Neuronal stem cell (in vitro differentiated cells): ENCODE data around the gene CEP162.

Experiments
- DNase-seq: peaks from one replicate; pipeline ENCODE4 v3.0.0-alpha.2; 2013; ENCODE audit warnings: low spot score
- H2AFZ ChIP-seq: one replicate; pipeline ENCODE4 v1.6.1; 2013; ENCODE audit warnings: mild to moderate bottlenecking, low read length, inconsistent platforms
- H2AK5ac ChIP-seq: 2 replicates; pipeline ENCODE4 v1.6.1; 2013; ENCODE audit warnings: low read depth, mild to moderate bottlenecking, inconsistent platforms, low read length, moderate library complexity, mixed read lengths
- H2BK120ac ChIP-seq: 2 replicates; pipeline ENCODE4 v1.6.1; 2013; ENCODE audit warnings: low read depth, mild to moderate bottlenecking, inconsistent platforms, low read length, moderate library complexity, mixed read lengths
- H2BK12ac ChIP-seq: one replicate; pipeline ENCODE4 v1.6.1; 2013; ENCODE audit warnings: low read length, inconsistent platforms
- H2BK15ac ChIP-seq: 2 replicates; pipeline ENCODE4 v1.6.1; 2013; ENCODE audit warnings: mild to moderate bottlenecking, low read length, inconsistent platforms, mixed read lengths
- H2BK5ac ChIP-seq: one replicate; pipeline ENCODE4 v1.6.1; 2013; ENCODE audit warnings: inconsistent platforms, mild to moderate bottlenecking, low read length, moderate library complexity
- H3K14ac ChIP-seq: one replicate; pipeline ENCODE4 v1.6.1; 2013; ENCODE audit warnings: low read length, inconsistent platforms
- H3K18ac ChIP-seq: 2 replicates; pipeline ENCODE4 v1.6.1; 2013; ENCODE audit warnings: low read length, inconsistent platforms
- H3K23ac ChIP-seq: 2 replicates; pipeline ENCODE4 v1.6.1; 2013; ENCODE audit warnings: low read depth, mild to moderate bottlenecking, mixed read lengths, low read length, inconsistent platforms; ENCODE audit not compliant: poor library complexity
- H3K27ac ChIP-seq: replicated peaks from 3 replicates; pipeline ENCODE4 v1.5.1; 2013; ENCODE audit warnings: low read length, inconsistent platforms
- H3K27me3 ChIP-seq, 3 experiments: 2 replicates each; pipeline ENCODE4 v1.6.1; 2013; ENCODE audit warnings: low read length in 3 of 3, mild to moderate bottlenecking in 2 of 3, inconsistent platforms in 1 of 3, low read depth in 1 of 3, mixed read lengths in 1 of 3, moderate library complexity in 1 of 3; ENCODE audit not compliant: control insufficient read depth in 3 of 3, insufficient read depth in 3 of 3
- H3K36me3 ChIP-seq, 2 donors: replicated peaks in 1 of 2; 2 replicates each; pipeline ENCODE4 v1.6.1; 2013; ENCODE audit warnings: low read length in 2 of 2; ENCODE audit not compliant: control insufficient read depth in 2 of 2, insufficient read depth in 2 of 2
- H3K4ac ChIP-seq: 2 replicates; pipeline ENCODE4 v1.6.1; 2013; ENCODE audit warnings: inconsistent platforms, mild to moderate bottlenecking, low read length, moderate library complexity
- H3K4me1 ChIP-seq, 2 donors: 1 replicate in 1 of 2; 2 replicates in 1 of 2; pipeline ENCODE4 v1.6.1; 2013; ENCODE audit warnings: low read length in 2 of 2, low read depth in 1 of 2; ENCODE audit not compliant: control insufficient read depth in 2 of 2, insufficient read depth in 1 of 2
- H3K4me2 ChIP-seq: one replicate; pipeline ENCODE4 v1.6.1; 2013; ENCODE audit warnings: mild to moderate bottlenecking, low read length, inconsistent platforms; ENCODE audit not compliant: insufficient read depth, poor library complexity, severe bottlenecking
- H3K4me3 ChIP-seq, 2 donors: 2 replicates each; pipeline ENCODE4 v1.5.1; 2013; ENCODE audit warnings: low read length in 2 of 2, mild to moderate bottlenecking in 2 of 2, inconsistent platforms in 1 of 2, moderate library complexity in 1 of 2
- H3K79me1 ChIP-seq: one replicate; pipeline ENCODE4 v1.6.1; 2013; ENCODE audit warnings: low read depth, mild to moderate bottlenecking, inconsistent platforms, low read length, moderate library complexity
- H3K9ac ChIP-seq: one replicate; pipeline ENCODE4 v1.6.1; 2013; ENCODE audit warnings: mild to moderate bottlenecking, low read depth, low read length, inconsistent platforms; ENCODE audit not compliant: poor library complexity
- H3K9me3 ChIP-seq, 2 donors: replicated peaks in 1 of 2; 2 replicates each; pipeline versions ENCODE3 to v1.6.1; 2013; ENCODE audit warnings: low read length in 2 of 2, mild to moderate bottlenecking in 2 of 2, inconsistent platforms in 1 of 2, low read depth in 1 of 2, mixed read lengths in 1 of 2, moderate library complexity in 1 of 2; ENCODE audit not compliant: control insufficient read depth in 2 of 2, insufficient read depth in 1 of 2
- H4K8ac ChIP-seq: one replicate; pipeline ENCODE4 v1.6.1; 2013; ENCODE audit warnings: low read depth, mild to moderate bottlenecking, inconsistent platforms, low read length, moderate library complexity
- H4K91ac ChIP-seq: one replicate; pipeline ENCODE4 v1.6.1; 2013; ENCODE audit warnings: low read length, low read depth, mild to moderate bottlenecking, inconsistent platforms; ENCODE audit not compliant: poor library complexity
- WGBS, 2 donors: extraction: QIAGEN DNeasy Blood & Tissue Kit; methylation state at CpG; one replicate each; pipeline ENCODE4 v1.1.7; 2013; ENCODE audit warnings: missing lambda C conversion rate in 2 of 2, mixed read lengths in 1 of 2; ENCODE audit not compliant: insufficient read length in 2 of 2, insufficient replicate concordance in 1 of 2; ENCODE audit errors: extremely low coverage in 2 of 2; 5-methylcytosine and 5-hydroxymethylcytosine counted together

CEP162 gene

GRCh38 chr6:84222426-84222825 is 5.0 kb downstream of the CEP162 start:
- no CpG with 5 or more reads among the region's 4 CpGs for WGBS, 2 donors
- no peak overlapping the region for H3K4ac ChIP-seq
- H3K27ac ChIP-seq = no peak overlapping the region
- no peak overlapping the region for H3K4me2 ChIP-seq
- H3K79me1 ChIP-seq = no peaks in the 10 kb centered on the region
- H2BK15ac ChIP-seq = no peak overlapping the region
- no peaks in the 10 kb centered on the region for H3K9me3 ChIP-seq
- no peak overlapping the region for H2BK5ac ChIP-seq
- H2BK120ac ChIP-seq = no peak overlapping the region
- H4K91ac ChIP-seq = no peak overlapping the region
- H3K9ac ChIP-seq = no peak overlapping the region
- H3K27me3 ChIP-seq = no peaks in the 10 kb centered on the region
- no peak overlapping the region for H4K8ac ChIP-seq
- no peak overlapping the region for H2BK12ac ChIP-seq
- peaks cover 0 to 55% of the 10 kb centered on the region in 2 donors for H3K36me3 ChIP-seq
- no peak overlapping the region for H3K18ac ChIP-seq
- H3K14ac ChIP-seq = no peak overlapping the region
- no peak overlapping the region for H2AFZ ChIP-seq
- no peak overlapping the region for H3K23ac ChIP-seq
- peaks cover 2% of the 10 kb centered on the region in 2 donors for H3K4me1 ChIP-seq
- DNase-seq = no peak
- H3K4me3 ChIP-seq = no peak overlapping the region
- H2AK5ac ChIP-seq = no peak overlapping the region

GRCh38 chr6:84220809-84221409 is 6.5 kb downstream of the CEP162 start:
- DNase-seq = no peak
- no peak overlapping the region for H3K4ac ChIP-seq
- no peak overlapping the region for H3K4me3 ChIP-seq
- H4K91ac ChIP-seq = no peak overlapping the region
- no peak overlapping the region for H2AFZ ChIP-seq
- no peak overlapping the region for H2BK120ac ChIP-seq
- no peak overlapping the region for H2AK5ac ChIP-seq
- no peak overlapping the region for H3K18ac ChIP-seq
- no peak overlapping the region for H3K4me2 ChIP-seq
- peaks cover 0 to 2% of the 10 kb centered on the region in 2 donors for H3K9me3 ChIP-seq
- H3K14ac ChIP-seq = no peak overlapping the region
- no peaks in the 10 kb centered on the region for H3K79me1 ChIP-seq
- WGBS, 2 donors = 100% methylated on average over 1 of the region's 3 CpGs; no CpG with 5 or more reads in 1 of the 2 donors
- no peak overlapping the region for H3K9ac ChIP-seq
- no peaks in the 10 kb centered on the region for H3K4me1 ChIP-seq
- no peak overlapping the region for H4K8ac ChIP-seq
- H3K27me3 ChIP-seq = no peaks in the 10 kb centered on the region
- H3K23ac ChIP-seq = no peak overlapping the region
- no peak overlapping the region for H2BK15ac ChIP-seq
- H2BK5ac ChIP-seq = no peak overlapping the region
- no peak overlapping the region for H3K27ac ChIP-seq
- H2BK12ac ChIP-seq = no peak overlapping the region
- H3K36me3 ChIP-seq = peaks cover 2 to 66% of the 10 kb centered on the region in 2 donors

- Histone ChIP-seq H2BK5ac (no peak overlapping the region), H3K23ac (no peak overlapping the region), H3K4me2 (no peak overlapping the region), H3K27me3 (no peaks in the 10 kb centered on the region), H2BK12ac (no peak overlapping the region), H3K4me1 (no peaks in the 10 kb centered on the region), H3K18ac (no peak overlapping the region), H3K4ac (no peak overlapping the region), H3K9ac (no peak overlapping the region), H4K8ac (no peak overlapping the region), H3K27ac (no peak overlapping the region), H2AK5ac (no peak overlapping the region), H4K91ac (no peak overlapping the region), H3K14ac (no peak overlapping the region), H3K9me3 (peaks cover 0 to 2% of the 10 kb centered on the region in 2 donors), H2BK15ac (no peak overlapping the region), H3K79me1 (no peaks in the 10 kb centered on the region), H3K4me3 (no peak overlapping the region), H3K36me3 (peaks cover 2 to 68% of the 10 kb centered on the region in 2 donors), H2BK120ac (no peak overlapping the region), H2AFZ (no peak overlapping the region)
- no peak for DNase-seq
- no CpG with 5 or more reads among the region's 3 CpGs for WGBS, 2 donors
These were observed 9.4 kb downstream of the CEP162 start for GRCh38 chr6:84218091-84218490.

GRCh38 chr6:84213217-84213616 is 14.2 kb downstream of the CEP162 start:
- no peaks in the 10 kb centered on the region for H3K4me1 ChIP-seq
- no CpG with 5 or more reads among the region's 1 CpG for WGBS, 2 donors
- no peak overlapping the region for H3K18ac ChIP-seq
- no peak overlapping the region for H3K4ac ChIP-seq
- DNase-seq = no peak
- H3K4me2 ChIP-seq = no peak overlapping the region
- H3K23ac ChIP-seq = no peak overlapping the region
- H2BK12ac ChIP-seq = no peak overlapping the region
- no peaks in the 10 kb centered on the region for H3K79me1 ChIP-seq
- no peak overlapping the region for H2AK5ac ChIP-seq
- H2AFZ ChIP-seq = no peak overlapping the region
- no peak overlapping the region for H3K4me3 ChIP-seq
- no peak overlapping the region for H4K8ac ChIP-seq
- no peak overlapping the region for H2BK120ac ChIP-seq
- H3K27ac ChIP-seq = no peak overlapping the region
- no peak overlapping the region for H2BK5ac ChIP-seq
- no peak overlapping the region for H4K91ac ChIP-seq
- no peak overlapping the region for H3K14ac ChIP-seq
- H3K9me3 ChIP-seq = peaks cover 0 to 2% of the 10 kb centered on the region in 2 donors
- H3K9ac ChIP-seq = no peak overlapping the region
- H3K27me3 ChIP-seq = no peaks in the 10 kb centered on the region
- H2BK15ac ChIP-seq = no peak overlapping the region
- H3K36me3 ChIP-seq = peaks cover 5 to 89% of the 10 kb centered on the region in 2 donors
